Measurements from ENCODE around the gene AMOTL1. TPM values are rescaled to one million over a fixed set of nuclear protein-coding genes. Genes with fewer than 3 reads are reported as not detected.

AMOTL1 gene
- total and polyA plus RNA-seq, 2 donors (not counting 3 experiments of a cell fraction or from before 2014, with no cell fraction given) = 12.5 to 37.8 TPM

DNA sequence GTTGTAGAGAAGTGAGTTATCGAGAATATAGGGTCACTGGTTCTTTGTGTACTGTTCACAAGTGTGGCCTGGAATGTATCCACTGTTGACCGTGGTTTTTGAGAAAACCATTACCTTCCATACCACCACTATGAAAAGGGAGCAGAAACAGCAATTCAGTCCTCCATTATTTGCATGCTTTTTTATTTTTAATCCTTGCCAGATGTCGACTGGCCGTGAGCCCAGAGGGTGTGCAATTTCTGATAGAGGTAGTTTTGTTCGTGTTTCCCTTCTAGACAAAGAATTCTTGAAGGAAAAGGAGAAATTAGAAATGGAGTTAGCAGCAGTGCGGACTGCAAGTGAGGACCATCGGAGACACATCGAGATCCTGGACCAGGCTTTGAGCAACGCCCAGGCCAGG is 81.7 kb downstream of the AMOTL1 start:
- no peak overlapping the region for H3K27ac ChIP-seq (ENCODE audit: insufficient read depth, low read depth, low read length)

More for the DNA sequence above, 81.7 kb downstream of the AMOTL1 start:
- H3K9me3 ChIP-seq (replicated peaks; ENCODE audit: control insufficient read depth, insufficient read depth, low read length) = no peaks in the 10 kb centered on the region
- FAIRE-seq (no peak), DNase-seq (ENCODE audit: low read depth, low spot score) (no peak)
- no peak overlapping the region for H3K4me3 ChIP-seq (replicated peaks in 1 of 3; ENCODE audit: insufficient read depth in 1 of 3, low read depth in 1 of 3, low read length in 3 of 3)
- CTCF ChIA-PET = interaction anchor here (1.5 kb wide), 1 partner anchor 82 kb away, joined by 3 read pairs; the partner anchor contains the start of gene AMOTL1
- no peaks in the 10 kb centered on the region for H3K27me3 ChIP-seq (ENCODE audit: control insufficient read depth in 2 of 2, insufficient read depth in 2 of 2, low read length in 2 of 2)
- peaks cover 2 to 19% of the 10 kb centered on the region in 2 experiments for H3K36me3 ChIP-seq (ENCODE audit: control insufficient read depth in 2 of 2, extremely low read depth in 1 of 2, insufficient read depth in 2 of 2, low read length in 2 of 2)
- no peak overlapping the region for H2AFZ ChIP-seq (ENCODE audit: low read depth, low read length)
- intact Hi-C loops (cut with micrococcal nuclease) (no loop called here), dilution Hi-C loops (cut with MboI; ENCODE audit: extremely low pct_ligation_motif_present, low sequenced_read_pairs) (no loop called here)
- no peaks in the 10 kb centered on the region for H3K79me2 ChIP-seq (ENCODE audit: control insufficient read depth, insufficient read depth, low read length)
- no peak for TF ChIP-seq FOS (IDR thresholded peaks at IDR 0.05; ENCODE audit: borderline replicate concordance, insufficient read depth, low read length)
- no peak for TF ChIP-seq JUN (IDR thresholded peaks at IDR 0.05; ENCODE audit: borderline replicate concordance, insufficient read depth, insufficient read length, low read depth)
- TF ChIP-seq POLR2A (IDR thresholded peaks at IDR 0.05; ENCODE audit: low read depth, low read length) = no peak
- TF ChIP-seq, protein P1, sequence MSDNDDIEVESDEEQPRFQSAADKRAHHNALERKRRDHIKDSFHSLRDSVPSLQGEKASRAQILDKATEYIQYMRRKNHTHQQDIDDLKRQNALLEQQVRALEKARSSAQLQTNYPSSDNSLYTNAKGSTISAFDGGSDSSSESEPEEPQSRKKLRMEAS (IDR thresholded peaks at IDR 0.05; ENCODE audit: insufficient read depth, insufficient read length) = no peak
- TF ChIP-seq GATA2 (IDR thresholded peaks at IDR 0.05; ENCODE audit: insufficient read depth, insufficient read length, low read depth, low read length) = no peak
- TF ChIP-seq, protein P2, sequence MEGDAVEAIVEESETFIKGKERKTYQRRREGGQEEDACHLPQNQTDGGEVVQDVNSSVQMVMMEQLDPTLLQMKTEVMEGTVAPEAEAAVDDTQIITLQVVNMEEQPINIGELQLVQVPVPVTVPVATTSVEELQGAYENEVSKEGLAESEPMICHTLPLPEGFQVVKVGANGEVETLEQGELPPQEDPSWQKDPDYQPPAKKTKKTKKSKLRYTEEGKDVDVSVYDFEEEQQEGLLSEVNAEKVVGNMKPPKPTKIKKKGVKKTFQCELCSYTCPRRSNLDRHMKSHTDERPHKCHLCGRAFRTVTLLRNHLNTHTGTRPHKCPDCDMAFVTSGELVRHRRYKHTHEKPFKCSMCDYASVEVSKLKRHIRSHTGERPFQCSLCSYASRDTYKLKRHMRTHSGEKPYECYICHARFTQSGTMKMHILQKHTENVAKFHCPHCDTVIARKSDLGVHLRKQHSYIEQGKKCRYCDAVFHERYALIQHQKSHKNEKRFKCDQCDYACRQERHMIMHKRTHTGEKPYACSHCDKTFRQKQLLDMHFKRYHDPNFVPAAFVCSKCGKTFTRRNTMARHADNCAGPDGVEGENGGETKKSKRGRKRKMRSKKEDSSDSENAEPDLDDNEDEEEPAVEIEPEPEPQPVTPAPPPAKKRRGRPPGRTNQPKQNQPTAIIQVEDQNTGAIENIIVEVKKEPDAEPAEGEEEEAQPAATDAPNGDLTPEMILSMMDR (IDR thresholded peaks at IDR 0.05; ENCODE audit: extremely low read depth in 1 of 2, insufficient read depth in 1 of 2, low read depth in 1 of 2, low read length in 2 of 2) = no peak
- TF ChIP-seq POLR2AphosphoS5 (IDR thresholded peaks at IDR 0.05; ENCODE audit: insufficient read depth, low read depth, low read length) = no peak
- no peak for TF ChIP-seq EZH2 (IDR thresholded peaks at IDR 0.05; ENCODE audit: borderline replicate concordance, low read depth, low read length, severe bottlenecking)
- no peak for TF ChIP-seq MYC (IDR thresholded peaks at IDR 0.05; ENCODE audit: low read depth, low read length)
- no peaks in the 10 kb centered on the region for H4K20me1 ChIP-seq (replicated peaks; ENCODE audit: control insufficient read depth, extremely low read depth, insufficient read depth, low read length)
- no TSS peak for BruUV-seq (replicated peaks)
- no peaks in the 10 kb centered on the region for H3K9me1 ChIP-seq (replicated peaks; ENCODE audit: control insufficient read depth, extremely low read depth, insufficient read depth, low read length)
- POLR2A ChIA-PET = no interaction called here
- H3K4me1 ChIP-seq (ENCODE audit: control insufficient read depth, extremely low read depth, insufficient read depth, low read length) = no peaks in the 10 kb centered on the region
- no peak overlapping the region for H3K9ac ChIP-seq (replicated peaks; ENCODE audit: extremely low read depth, insufficient read depth, low read length)
- H3K4me2 ChIP-seq (ENCODE audit: insufficient read depth, low read length) = no peak overlapping the region

Measured in endothelial cell of umbilical vein (primary cell).